Duodenal mucosa (tissue), 2 donors: ENCODE results near the gene LAMTOR3.

ENCODE experiments used
- H3K27ac ChIP-seq: one replicate; pipeline ENCODE4 v1.7.0; 2013; ENCODE audit warnings: low read depth, low read length
- H3K27me3 ChIP-seq, 2 donors: one replicate each; pipeline ENCODE4 v1.7.0; 2013; ENCODE audit warnings: low read length in 2 of 2, control low read depth in 1 of 2; ENCODE audit not compliant: insufficient read depth in 2 of 2, control insufficient read depth in 1 of 2
- H3K36me3 ChIP-seq, 2 donors: one replicate each; pipeline ENCODE4 v1.7.0; 2013; ENCODE audit warnings: low read length in 2 of 2, control low read depth in 1 of 2; ENCODE audit not compliant: insufficient read depth in 2 of 2, control insufficient read depth in 1 of 2
- H3K4me1 ChIP-seq, 2 donors: one replicate each; pipeline ENCODE4 v1.7.0; 2013; ENCODE audit warnings: low read length in 2 of 2, control low read depth in 1 of 2; ENCODE audit not compliant: insufficient read depth in 2 of 2, control insufficient read depth in 1 of 2
- H3K4me3 ChIP-seq, 2 donors: one replicate each; pipeline ENCODE4 v1.7.0; 2013; ENCODE audit warnings: low read length in 2 of 2, low read depth in 1 of 2
- H3K9ac ChIP-seq, 2 donors: one replicate each; pipeline ENCODE4 v1.7.0; 2013; ENCODE audit warnings: low read length in 2 of 2, low read depth in 1 of 2
- H3K9me3 ChIP-seq, 2 donors: one replicate each; pipeline ENCODE4 v1.7.0; 2013; ENCODE audit warnings: low read length in 2 of 2, control low read depth in 1 of 2; ENCODE audit not compliant: control insufficient read depth in 1 of 2

Gene LAMTOR3

DNA sequence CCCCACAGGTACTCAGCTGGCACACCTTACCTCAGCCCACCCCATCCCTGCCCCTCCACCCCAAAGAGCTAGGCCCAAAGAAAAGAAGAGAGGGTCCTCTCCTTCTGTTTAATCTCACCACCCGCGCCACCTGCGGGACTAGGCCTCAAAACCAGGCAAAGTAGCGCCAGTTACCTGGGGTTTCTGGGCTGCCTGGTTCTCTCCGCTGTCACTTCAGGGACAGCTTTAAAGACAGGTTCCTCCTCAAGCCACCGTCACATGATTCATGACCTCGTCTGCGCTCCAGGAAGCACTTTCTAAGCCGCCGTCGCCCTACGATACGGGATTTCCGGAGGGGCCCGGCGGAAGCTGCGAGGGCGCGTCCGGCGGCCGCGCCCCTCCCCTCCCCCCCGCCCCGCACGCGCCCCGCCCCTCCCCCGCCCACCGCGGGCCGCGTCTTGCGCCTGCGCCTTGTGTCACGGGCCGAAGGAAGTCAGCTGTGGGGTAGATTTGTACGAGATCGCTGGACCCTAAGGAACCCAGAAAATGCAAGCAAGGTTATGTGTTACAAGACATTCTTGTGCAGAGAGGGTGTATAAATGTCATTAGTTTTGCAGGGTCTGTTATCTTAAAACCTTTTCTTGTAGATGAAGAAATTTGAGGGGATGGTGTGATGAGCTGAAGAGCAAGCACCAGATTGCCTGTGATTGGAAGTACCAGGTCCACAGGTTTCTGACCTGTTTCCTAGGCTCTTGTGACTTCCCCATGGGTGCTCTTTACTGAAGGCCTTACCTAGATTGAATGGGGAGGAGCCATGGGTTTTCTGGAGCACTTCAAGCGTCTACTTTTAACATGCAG lies at the start of gene LAMTOR3:
TSS of gene LAMTOR3 (minus strand) at position 267 of the 837 bp plus-strand sequence. CDS start 464 bp downstream, outside the sequence.
- H3K9me3 ChIP-seq: no peaks in the 10 kb centered on the region
- peak within 1 kb of the TSS; percentile 81 for H3K27ac ChIP-seq
- peak within 1 kb of the TSS; percentile 89 to 90 for H3K9ac ChIP-seq
- peak within 1 kb of the TSS; percentile 94 to 96 for H3K4me3 ChIP-seq
- peaks cover 15 to 25% of the 10 kb centered on the region in 2 donors for H3K4me1 ChIP-seq
- H3K36me3 ChIP-seq: peaks cover 4 to 6% of the 10 kb centered on the region in 2 donors
- H3K27me3 ChIP-seq: no peaks in the 10 kb centered on the region

DNA sequence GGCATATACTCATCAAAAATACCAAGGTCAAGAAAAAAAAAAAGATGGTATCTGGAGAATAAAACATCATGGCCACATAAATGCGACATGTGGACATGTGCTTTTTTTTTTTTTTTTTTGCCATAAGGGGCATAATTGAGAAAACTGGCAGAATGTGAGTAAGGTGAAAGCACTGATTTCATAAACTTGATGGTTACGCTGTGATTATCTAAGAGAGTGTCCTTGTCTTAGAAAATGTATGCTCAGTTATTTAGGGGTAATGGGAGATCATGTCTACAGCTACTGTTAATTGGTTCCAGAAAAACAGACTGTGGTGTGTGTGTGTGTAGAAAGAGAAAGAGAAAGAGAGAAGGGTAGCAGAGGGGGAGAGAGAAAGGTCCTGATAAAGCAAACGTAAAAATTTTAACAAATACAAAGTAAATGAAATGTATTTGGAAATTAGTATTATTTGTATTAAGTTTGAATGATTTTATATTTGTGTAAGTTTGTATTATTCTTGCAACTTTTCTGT lies 44.1 kb upstream of the LAMTOR3 start:
- Histone ChIP-seq H3K4me1 (no peaks in the 10 kb centered on the region), H3K9ac (no peak overlapping the region), H3K9me3 (peaks cover 7% of the 10 kb centered on the region in 2 donors), H3K27me3 (no peaks in the 10 kb centered on the region), H3K27ac (no peak overlapping the region), H3K36me3 (peaks cover 0 to 11% of the 10 kb centered on the region in 2 donors), H3K4me3 (no peak overlapping the region)

- Histone ChIP-seq H3K27ac (no peak overlapping the region), H3K27me3 (no peaks in the 10 kb centered on the region), H3K36me3 (peaks cover 0 to 11% of the 10 kb centered on the region in 2 donors), H3K4me3 (no peak overlapping the region), H3K9me3 (peaks cover 7% of the 10 kb centered on the region in 2 donors), H3K4me1 (no peaks in the 10 kb centered on the region), H3K9ac (no peak overlapping the region)
These were observed 40.7 kb upstream of the LAMTOR3 start for GRCh38 chr4:99934891-99935290.

DNA sequence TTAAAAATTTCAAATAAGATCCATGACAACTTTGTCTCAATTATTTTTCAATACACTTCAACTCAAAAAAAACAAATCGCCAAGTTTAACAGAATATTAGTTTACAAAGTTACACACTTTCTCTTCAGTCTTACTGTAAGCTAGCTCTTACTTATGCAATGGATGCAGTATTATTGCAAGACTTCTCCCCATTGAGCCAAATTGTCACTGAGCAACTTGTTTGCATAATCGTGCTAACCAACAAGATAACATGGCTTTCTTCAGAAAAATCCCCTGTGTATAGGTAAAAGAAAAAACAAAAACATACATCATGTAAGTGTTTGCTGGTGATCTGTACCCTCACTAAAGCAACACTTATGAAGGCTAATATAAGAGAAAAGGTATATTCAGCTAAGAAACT lies 33.3 kb upstream of the LAMTOR3 start:
- H3K9me3 ChIP-seq: no peaks in the 10 kb centered on the region
- no peaks in the 10 kb centered on the region for H3K4me1 ChIP-seq
- no peak overlapping the region for H3K27ac ChIP-seq
- no peak overlapping the region for H3K9ac ChIP-seq
- no peak overlapping the region for H3K4me3 ChIP-seq
- H3K27me3 ChIP-seq: no peaks in the 10 kb centered on the region
- peaks cover 3 to 5% of the 10 kb centered on the region in 2 donors for H3K36me3 ChIP-seq

DNA sequence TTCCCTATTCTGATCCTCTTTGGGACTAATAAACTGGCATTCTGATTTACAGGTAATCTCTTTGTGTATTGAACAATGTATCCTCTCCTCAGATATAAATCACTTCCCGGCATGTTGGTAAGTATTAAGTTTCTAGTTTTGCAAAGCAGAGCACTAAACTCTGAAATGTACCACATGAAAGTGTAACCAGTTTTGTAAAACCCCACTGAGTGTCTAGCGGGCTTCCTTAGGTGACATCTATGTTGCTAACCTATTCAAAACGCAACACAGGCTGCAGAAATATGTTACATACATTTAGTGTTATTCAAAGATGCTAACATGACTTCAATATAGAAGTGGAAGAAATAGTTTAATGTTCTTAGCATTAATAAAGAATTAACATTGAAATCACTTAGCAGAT lies 26.9 kb upstream of the LAMTOR3 start:
- Histone ChIP-seq H3K9me3 (no peaks in the 10 kb centered on the region), H3K9ac (no peak overlapping the region), H3K4me3 (no peak overlapping the region), H3K27ac (no peak overlapping the region), H3K4me1 (peaks cover 3 to 4% of the 10 kb centered on the region in 2 donors), H3K27me3 (no peaks in the 10 kb centered on the region), H3K36me3 (peaks cover 7 to 18% of the 10 kb centered on the region in 2 donors)

DNA sequence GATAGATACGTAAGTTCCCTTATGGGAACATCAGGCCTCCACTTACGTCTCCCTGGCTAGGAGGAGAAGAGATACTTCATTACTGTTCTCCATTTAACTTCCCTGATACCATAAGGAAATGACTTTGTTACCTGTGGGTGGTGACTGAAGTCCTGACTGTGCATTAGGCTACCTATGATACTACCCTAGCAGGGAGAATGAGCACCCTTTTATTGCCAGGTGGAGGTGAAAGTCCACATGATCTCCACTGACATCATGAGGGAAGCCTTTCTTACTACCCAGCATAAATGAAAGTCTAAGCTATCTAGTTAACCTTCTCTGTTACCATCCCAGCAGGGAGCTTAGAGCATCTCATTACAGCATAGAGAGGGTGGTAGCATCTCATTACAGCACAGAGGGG lies 24.4 kb upstream of the LAMTOR3 start:
- peaks cover 3 to 4% of the 10 kb centered on the region in 2 donors for H3K4me1 ChIP-seq
- no peak overlapping the region for H3K27ac ChIP-seq
- H3K9ac ChIP-seq: no peak overlapping the region
- H3K4me3 ChIP-seq: no peak overlapping the region
- peaks cover 12 to 21% of the 10 kb centered on the region in 2 donors for H3K36me3 ChIP-seq
- no peaks in the 10 kb centered on the region for H3K9me3 ChIP-seq
- H3K27me3 ChIP-seq: no peaks in the 10 kb centered on the region

- peaks cover 10 to 21% of the 10 kb centered on the region in 2 donors for H3K36me3 ChIP-seq
- no peak overlapping the region for H3K9ac ChIP-seq
- H3K27ac ChIP-seq: no peak overlapping the region
- H3K27me3 ChIP-seq: no peaks in the 10 kb centered on the region
- no peaks in the 10 kb centered on the region for H3K9me3 ChIP-seq
- H3K4me3 ChIP-seq: no peak overlapping the region
- H3K4me1 ChIP-seq: peaks cover 3 to 4% of the 10 kb centered on the region in 2 donors
These were observed 23.3 kb upstream of the LAMTOR3 start for GRCh38 chr4:99917575-99917974.

GRCh38 chr4:99915449-99915848 lies 21.2 kb upstream of the LAMTOR3 start:
- Histone ChIP-seq H3K9me3 (no peaks in the 10 kb centered on the region), H3K27me3 (no peaks in the 10 kb centered on the region), H3K36me3 (peaks cover 9 to 15% of the 10 kb centered on the region in 2 donors), H3K9ac (no peak overlapping the region), H3K4me3 (no peak overlapping the region), H3K4me1 (peaks cover 3 to 4% of the 10 kb centered on the region in 2 donors), H3K27ac (no peak overlapping the region)

DNA sequence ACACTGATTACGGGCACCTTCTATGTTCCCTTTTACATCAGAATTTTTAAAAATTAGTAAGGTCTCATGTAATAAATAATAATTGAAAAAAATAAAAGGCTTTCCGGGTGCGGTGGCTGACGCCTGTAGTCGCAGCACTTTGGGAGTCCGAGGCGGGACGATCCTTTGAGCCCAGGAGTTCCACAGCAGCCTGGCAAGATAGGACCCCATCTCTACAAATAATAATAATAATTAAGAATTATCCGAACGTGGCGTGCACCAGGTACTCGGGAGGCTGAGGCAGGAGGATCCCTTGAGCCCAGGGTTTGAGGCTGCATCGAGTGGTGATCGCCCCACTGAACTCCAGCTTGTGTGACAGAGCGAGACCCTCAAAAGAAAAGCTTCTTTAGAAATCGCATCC lies 771 bp upstream of the LAMTOR3 start:
- Histone ChIP-seq H3K9ac (peak overlapping the region in 1 of 2 donors; percentile 25), H3K9me3 (no peaks in the 10 kb centered on the region), H3K4me1 (peaks cover 15 to 25% of the 10 kb centered on the region in 2 donors), H3K4me3 (peak overlapping the region; percentile 76 to 96), H3K27ac (no peak overlapping the region), H3K27me3 (no peaks in the 10 kb centered on the region), H3K36me3 (peaks cover 3 to 6% of the 10 kb centered on the region in 2 donors)

- Histone ChIP-seq H3K9me3 (no peaks in the 10 kb centered on the region), H3K4me3 (peak overlapping the region; percentile 94 to 96), H3K4me1 (peaks cover 15 to 25% of the 10 kb centered on the region in 2 donors), H3K27me3 (no peaks in the 10 kb centered on the region), H3K9ac (peak overlapping the region; percentile 89 to 90), H3K36me3 (peaks cover 6 to 9% of the 10 kb centered on the region in 2 donors), H3K27ac (peak overlapping the region; percentile 81)
These were observed 427 bp downstream of the LAMTOR3 start for GRCh38 chr4:99893839-99894160.
